Mucosa of descending colon (tissue), 3 donors: Measurements from ENCODE around the gene ITGA3. TPM values are rescaled to one million over a fixed set of nuclear protein-coding genes. Genes with fewer than 3 reads are reported as not detected.

Experiments used
- ATAC-seq: fragments of 200-7000 bp; cut with Tn5 transposase; one replicate; pipeline ENCODE4 v1.9.1; 2020; ENCODE audit warnings: mild to moderate bottlenecking, moderate library complexity
- DNase-seq, 3 donors: peaks; one replicate each; pipeline ENCODE4 v3.0.0-alpha.2; 2020
- H3K36me3 ChIP-seq: fragments of 200-600 bp; one replicate; pipeline ENCODE4 v1.8.0; 2021; ENCODE audit warnings: low read depth, mild to moderate bottlenecking
- H3K4me1 ChIP-seq: fragments of 200-600 bp; one replicate; pipeline ENCODE4 v1.8.0; 2021; ENCODE audit warnings: low read depth, mild to moderate bottlenecking
- H3K4me3 ChIP-seq: fragments of 200-600 bp; one replicate; pipeline ENCODE4 v1.8.0; 2021; ENCODE audit warnings: mild to moderate bottlenecking
- H3K9me3 ChIP-seq: fragments of 200-600 bp; one replicate; pipeline ENCODE4 v1.8.0; 2021; ENCODE audit warnings: mild to moderate bottlenecking
- intact Hi-C, 2 donors: fragments of 100-400 bp; cut with DNase I in 1 of 2; cut with micrococcal nuclease in 1 of 2; formaldehyde crosslinking; loops; one replicate each; pipeline versions ENCODE4 v1.11.0 to v1.11.1; 2022; cut with DNase I, micrococcal nuclease
- total RNA-seq, 3 donors: library from RNA; stranded (reverse); fragmentation: NEBNext Ultra II Directional in 2 of 3; extraction: Animal tissue kit (Norgen Biotek cat#: 25700) in 2 of 3; gene quantifications; one replicate each; pipeline versions ENCODE4 v1.2.1 to v1.2.4, GENCODE V29; 2021 to 2023
- TF ChIP-seq, protein P1 (sequence below): fragments of 200-600 bp; IDR thresholded peaks from one replicate; pipeline ENCODE4 v1.8.0; 2022; ENCODE audit warnings: antibody characterized with exemption, mild to moderate bottlenecking
- donor health status: DM: no; HTN: no; CAD: no; lungs with moderate emphysema.
- donor health status: DM: no; HTN: no; CAD: no.
- donor health status: DM: no; HTN: yes; CAD: no.

ITGA3 gene
- total RNA-seq, 3 donors from 2014 or later: 108 to 170 (median 108) TPM

GRCh38 chr17:50099003-50099402 is 43.1 kb downstream of the ITGA3 start:
- Histone ChIP-seq H3K9me3 (no peaks in the 10 kb centered on the region), H3K36me3 (peaks cover 3% of the 10 kb centered on the region), H3K4me3 (no peak overlapping the region), H3K4me1 (peaks cover 58% of the 10 kb centered on the region)
- no peak for DNase-seq
- intact Hi-C loops: loop anchor here in 1 of 2 donors (10.0 kb wide), 1 partner anchor 206 kb away; no protein-coding TSS in a partner anchor
- TF ChIP-seq, protein P1, sequence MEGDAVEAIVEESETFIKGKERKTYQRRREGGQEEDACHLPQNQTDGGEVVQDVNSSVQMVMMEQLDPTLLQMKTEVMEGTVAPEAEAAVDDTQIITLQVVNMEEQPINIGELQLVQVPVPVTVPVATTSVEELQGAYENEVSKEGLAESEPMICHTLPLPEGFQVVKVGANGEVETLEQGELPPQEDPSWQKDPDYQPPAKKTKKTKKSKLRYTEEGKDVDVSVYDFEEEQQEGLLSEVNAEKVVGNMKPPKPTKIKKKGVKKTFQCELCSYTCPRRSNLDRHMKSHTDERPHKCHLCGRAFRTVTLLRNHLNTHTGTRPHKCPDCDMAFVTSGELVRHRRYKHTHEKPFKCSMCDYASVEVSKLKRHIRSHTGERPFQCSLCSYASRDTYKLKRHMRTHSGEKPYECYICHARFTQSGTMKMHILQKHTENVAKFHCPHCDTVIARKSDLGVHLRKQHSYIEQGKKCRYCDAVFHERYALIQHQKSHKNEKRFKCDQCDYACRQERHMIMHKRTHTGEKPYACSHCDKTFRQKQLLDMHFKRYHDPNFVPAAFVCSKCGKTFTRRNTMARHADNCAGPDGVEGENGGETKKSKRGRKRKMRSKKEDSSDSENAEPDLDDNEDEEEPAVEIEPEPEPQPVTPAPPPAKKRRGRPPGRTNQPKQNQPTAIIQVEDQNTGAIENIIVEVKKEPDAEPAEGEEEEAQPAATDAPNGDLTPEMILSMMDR: no peak
- no peak for ATAC-seq

- no peaks in the 10 kb centered on the region for H3K9me3 ChIP-seq
- H3K4me1 ChIP-seq: peaks cover 58% of the 10 kb centered on the region
- ATAC-seq: peak; percentile 49
- intact Hi-C loops: no loop called here
- no peaks in the 10 kb centered on the region for H3K36me3 ChIP-seq
- H3K4me3 ChIP-seq: no peak overlapping the region
- DNase-seq: peak in 2 of 3 donors; percentile 60 to 80
- TF ChIP-seq, protein P1: no peak
These were observed 44.6 kb downstream of the ITGA3 start for GRCh38 chr17:50100480-50100883.

GRCh38 chr17:50100921-50101345 is 45.0 kb downstream of the ITGA3 start:
- peak overlapping the region; percentile 6 for H3K4me3 ChIP-seq
- H3K4me1 ChIP-seq: peaks cover 56% of the 10 kb centered on the region
- ATAC-seq: peak; percentile 7
- TF ChIP-seq, protein P1: no peak
- intact Hi-C loops: no loop called here
- H3K9me3 ChIP-seq: no peaks in the 10 kb centered on the region
- peak in 1 of 3 donors; percentile 62 for DNase-seq
- H3K36me3 ChIP-seq: no peaks in the 10 kb centered on the region

- Histone ChIP-seq H3K4me3 (peak overlapping the region; percentile 6), H3K36me3 (no peaks in the 10 kb centered on the region), H3K4me1 (peaks cover 50% of the 10 kb centered on the region), H3K9me3 (no peaks in the 10 kb centered on the region)
- intact Hi-C loops: no loop called here
- TF ChIP-seq, protein P1: no peak
- ATAC-seq: peak; percentile 85
- DNase-seq: peak; percentile 84 to 90 (median 88)
These were observed 45.6 kb downstream of the ITGA3 start for GRCh38 chr17:50101346-50102163.

DNA sequence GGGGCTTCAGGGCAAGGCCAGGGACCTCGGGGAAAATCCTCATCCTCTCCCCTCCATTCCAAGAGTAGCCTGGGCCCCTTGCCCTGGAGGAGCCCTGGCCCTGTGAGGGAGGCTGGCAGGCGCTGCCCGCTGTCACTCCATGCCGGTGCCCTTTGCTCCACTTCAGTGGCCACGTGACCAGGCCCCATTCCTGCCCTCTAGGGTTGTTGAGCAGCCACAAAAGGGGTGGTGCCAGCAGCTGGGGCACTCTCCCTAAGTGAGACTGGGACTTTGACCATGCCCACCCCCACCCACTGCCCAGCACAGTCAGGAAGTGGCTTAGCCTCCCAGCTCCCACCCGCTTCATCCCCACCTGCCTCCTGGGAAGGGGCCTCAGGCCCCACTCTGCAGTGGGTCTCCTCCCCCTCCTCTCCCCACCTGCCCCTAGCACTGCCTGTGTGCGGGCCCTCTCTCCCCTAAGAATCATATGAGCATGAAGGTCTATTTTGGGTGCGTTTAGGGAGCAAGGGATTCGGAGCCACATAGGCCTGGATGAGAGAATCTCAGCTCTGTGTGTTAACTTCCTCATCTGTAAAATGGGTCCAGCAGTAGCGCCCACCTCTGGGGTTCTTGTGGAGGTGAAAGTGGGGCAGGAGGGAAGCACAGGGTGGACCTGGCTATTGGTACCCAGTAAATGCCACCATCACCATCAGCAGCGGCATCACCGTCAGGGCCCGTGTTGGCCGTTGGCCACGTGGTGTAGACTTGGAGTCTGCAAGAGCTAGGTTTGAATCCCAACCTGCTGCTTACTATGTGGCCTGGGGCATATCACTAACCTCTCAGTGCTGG is 46.5 kb downstream of the ITGA3 start:
- intact Hi-C loops: no loop called here
- H3K4me3 ChIP-seq: no peak overlapping the region
- no peaks in the 10 kb centered on the region for H3K9me3 ChIP-seq
- peaks cover 46% of the 10 kb centered on the region for H3K4me1 ChIP-seq
- TF ChIP-seq, protein P1: no peak
- DNase-seq (peak; percentile 93 to 94 (median 94)), ATAC-seq (peak; percentile 88)
- H3K36me3 ChIP-seq: no peaks in the 10 kb centered on the region
